Progenitor cell of endocrine pancreas (in vitro differentiated cells): ENCODE measurements around the gene GPATCH2L. TPM values are rescaled to one million over a fixed set of nuclear protein-coding genes. Genes with fewer than 3 reads are reported as not detected.

Source experiments
- DNase-seq: peaks from one replicate; pipeline ENCODE4 v3.0.0; 2021; ENCODE audit warnings: low spot score; ENCODE audit not compliant: unreplicated experiment
- H3K27ac Mint-ChIP-seq: 2 replicates; pipeline ENCODE4 v1.8.0; 2021; ENCODE audit warnings: mild to moderate bottlenecking, moderate library complexity, mixed read lengths
- H3K27me3 Mint-ChIP-seq: 2 replicates; pipeline ENCODE4 v1.8.0; 2021; ENCODE audit warnings: mixed read lengths
- H3K36me3 Mint-ChIP-seq: 2 replicates; pipeline ENCODE4 v1.8.0; 2022; ENCODE audit warnings: mixed read lengths; ENCODE audit not compliant: insufficient read depth
- H3K4me1 Mint-ChIP-seq: 2 replicates; pipeline ENCODE4 v1.8.0; 2021; ENCODE audit warnings: low read depth, mixed read lengths
- H3K4me3 Mint-ChIP-seq: 2 replicates; pipeline ENCODE4 v1.8.0; 2021; ENCODE audit warnings: low read depth, mild to moderate bottlenecking, moderate library complexity, mixed read lengths
- H3K9me3 Mint-ChIP-seq: 2 replicates; pipeline ENCODE4 v1.8.0; 2021; ENCODE audit warnings: low read depth, mixed read lengths
- CTCF ChIP-seq: fragments of 200-600 bp; sonication (generic); IDR thresholded peaks from one replicate; pipeline ENCODE4 v1.5.0; 2021; ENCODE audit warnings: antibody characterized with exemption, mild to moderate bottlenecking; ENCODE audit not compliant: unreplicated experiment
- total RNA-seq: library from RNA; stranded (reverse); gene quantifications from 2 replicates; pipeline ENCODE4 v1.2.1, GENCODE V29; 2021

Gene GPATCH2L
- total RNA-seq, 1 donor from 2014 or later: 73.3 TPM

- Mint-ChIP-seq H3K27ac (no peak overlapping the region), H3K4me1 (no peaks in the 10 kb centered on the region), H3K36me3 (peaks cover 15% of the 10 kb centered on the region), H3K4me3 (no peak overlapping the region), H3K27me3 (no peaks in the 10 kb centered on the region), H3K9me3 (no peaks in the 10 kb centered on the region)
- DNase-seq: no peak
- TF ChIP-seq CTCF: no peak
Observed at GRCh38 chr14:76201162-76201561, 49.4 kb downstream of the GPATCH2L start.

- Mint-ChIP-seq H3K36me3 (peaks cover 12% of the 10 kb centered on the region), H3K4me3 (no peak overlapping the region), H3K4me1 (peaks cover 1% of the 10 kb centered on the region), H3K27me3 (no peaks in the 10 kb centered on the region), H3K27ac (no peak overlapping the region), H3K9me3 (no peaks in the 10 kb centered on the region)
- TF ChIP-seq CTCF: no peak
- DNase-seq: no peak
Observed at GRCh38 chr14:76203086-76204001, 51.6 kb downstream of the GPATCH2L start.

- H3K4me3 Mint-ChIP-seq: no peak overlapping the region
- H3K36me3 Mint-ChIP-seq: peaks cover 12% of the 10 kb centered on the region
- H3K27me3 Mint-ChIP-seq: no peaks in the 10 kb centered on the region
- H3K9me3 Mint-ChIP-seq: no peaks in the 10 kb centered on the region
- DNase-seq: no peak
- no peak for TF ChIP-seq CTCF
- no peak overlapping the region for H3K27ac Mint-ChIP-seq
- H3K4me1 Mint-ChIP-seq: peaks cover 5% of the 10 kb centered on the region
Observed at GRCh38 chr14:76204461-76205230, 52.9 kb downstream of the GPATCH2L start.

- Mint-ChIP-seq H3K27ac (no peak overlapping the region), H3K4me1 (peaks cover 5% of the 10 kb centered on the region), H3K27me3 (no peaks in the 10 kb centered on the region), H3K9me3 (no peaks in the 10 kb centered on the region), H3K36me3 (peaks cover 8% of the 10 kb centered on the region), H3K4me3 (no peak overlapping the region)
- DNase-seq: no peak
- no peak for TF ChIP-seq CTCF
Observed at GRCh38 chr14:76205708-76206107, 54.0 kb downstream of the GPATCH2L start.

GRCh38 chr14:76208340-76208739 lies 56.6 kb downstream of the GPATCH2L start:
- TF ChIP-seq CTCF: no peak
- no peak for DNase-seq
- Mint-ChIP-seq H3K9me3 (peaks cover 8% of the 10 kb centered on the region), H3K4me1 (peaks cover 5% of the 10 kb centered on the region), H3K27ac (no peak overlapping the region), H3K36me3 (peaks cover 12% of the 10 kb centered on the region), H3K27me3 (no peaks in the 10 kb centered on the region), H3K4me3 (no peak overlapping the region)
